Kidney glomerular epithelial cell (primary cell): ENCODE results near the gene RPL36A.

ENCODE experiments used
- DNase-seq: peaks from one replicate; lab custom pipeline; 2025; lab: John Stamatoyannopoulos, UW

The RPL36A gene

GRCh38 chrX:101390664-101391525, at the start of gene RPL36A:
Gene RPL36A, plus strand, starts transcription at chrX:101391011. Its CDS starts 33 bp downstream, at chrX:101391044.
- peak; percentile 77 for DNase-seq

DNA sequence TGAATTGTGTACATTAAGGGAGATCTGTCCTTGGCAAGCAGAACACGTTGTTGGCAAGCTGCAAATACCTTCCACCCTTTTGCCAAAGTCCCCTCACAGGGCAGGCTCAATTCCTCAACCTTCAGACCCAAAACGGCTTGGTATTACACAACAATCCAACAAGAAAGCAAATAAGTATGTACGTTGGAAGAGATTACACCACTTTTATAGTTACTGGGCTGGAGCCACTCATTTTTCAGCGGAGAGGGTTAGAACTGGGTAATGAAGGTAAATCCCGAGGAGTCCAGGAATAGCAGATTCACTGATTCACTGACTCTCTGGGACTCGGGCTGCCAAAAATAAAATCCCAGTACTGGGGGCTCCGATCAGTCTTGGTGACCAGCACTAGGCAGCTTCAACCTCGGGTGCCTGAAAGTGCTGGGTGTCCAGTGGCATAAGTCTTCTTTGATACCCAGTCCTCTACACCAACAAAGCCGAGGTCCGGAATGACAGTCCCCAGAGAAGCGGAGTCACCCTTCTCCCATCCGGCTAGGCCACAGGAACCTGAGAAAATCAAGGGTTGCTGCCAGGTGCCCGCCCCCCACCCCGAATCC, 42.9 kb upstream of the RPL36A start:
- no peak for DNase-seq

GRCh38 chrX:101348452-101349192, 42.2 kb upstream of the RPL36A start, which contains the start of gene TIMM8A:
Gene TIMM8A, minus strand, starts transcription at chrX:101348742. Its CDS starts 78 bp downstream, at chrX:101348664.
- DNase-seq: peak; percentile 34

DNA sequence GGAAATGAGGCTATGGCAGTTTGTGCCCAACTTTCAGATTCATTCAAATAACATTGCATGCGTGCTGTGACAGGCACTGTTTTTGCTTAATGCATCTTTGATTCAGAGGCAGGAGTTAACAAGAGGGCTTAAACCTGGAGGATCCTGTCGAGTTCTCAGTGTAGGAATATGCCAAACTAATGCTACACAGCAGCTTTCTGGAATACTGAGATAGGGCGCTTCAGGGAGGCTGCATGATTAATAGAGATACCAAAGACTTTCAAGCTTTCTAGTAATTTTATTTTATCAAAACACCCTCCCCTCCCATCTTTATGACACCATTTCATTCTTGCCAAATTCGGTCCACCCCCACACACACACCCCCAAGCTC, 41.6 kb upstream of the RPL36A start:
- DNase-seq: no peak

GRCh38 chrX:101357166-101357795, 33.5 kb upstream of the RPL36A start:
- no peak for DNase-seq

- DNase-seq: no peak
Observed at GRCh38 chrX:101359966-101360365, 30.8 kb upstream of the RPL36A start.

GRCh38 chrX:101360390-101360789, 30.4 kb upstream of the RPL36A start:
- no peak for DNase-seq

GRCh38 chrX:101362116-101362515, 28.7 kb upstream of the RPL36A start:
- no peak for DNase-seq

GRCh38 chrX:101362757-101363156, 28.1 kb upstream of the RPL36A start:
- DNase-seq: no peak

DNA sequence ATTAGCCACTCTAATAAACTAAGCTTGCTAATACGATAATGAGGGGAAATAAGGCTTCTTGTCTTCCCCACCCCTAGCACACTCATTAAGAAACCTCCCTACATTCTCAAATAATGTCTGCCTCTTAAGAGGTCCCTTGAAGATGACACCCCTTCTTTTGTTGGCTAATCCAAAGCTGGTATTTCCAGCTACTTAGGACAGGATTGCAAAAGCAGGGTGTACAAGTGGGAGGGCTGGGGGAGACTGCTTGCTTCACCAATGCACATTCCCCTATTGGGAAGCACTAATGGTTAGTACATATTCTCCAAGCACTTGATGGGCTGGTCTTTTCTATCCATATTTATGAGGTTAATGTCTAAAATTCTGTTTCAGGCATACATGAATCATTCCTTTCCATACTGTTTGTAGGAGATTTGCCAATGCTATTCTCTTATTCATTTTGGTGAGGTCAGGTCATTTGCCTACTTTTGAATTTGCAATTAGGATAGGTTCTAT, 25.5 kb upstream of the RPL36A start:
- DNase-seq: no peak

- DNase-seq: no peak
Observed at GRCh38 chrX:101368800-101369199, 22.0 kb upstream of the RPL36A start.

DNA sequence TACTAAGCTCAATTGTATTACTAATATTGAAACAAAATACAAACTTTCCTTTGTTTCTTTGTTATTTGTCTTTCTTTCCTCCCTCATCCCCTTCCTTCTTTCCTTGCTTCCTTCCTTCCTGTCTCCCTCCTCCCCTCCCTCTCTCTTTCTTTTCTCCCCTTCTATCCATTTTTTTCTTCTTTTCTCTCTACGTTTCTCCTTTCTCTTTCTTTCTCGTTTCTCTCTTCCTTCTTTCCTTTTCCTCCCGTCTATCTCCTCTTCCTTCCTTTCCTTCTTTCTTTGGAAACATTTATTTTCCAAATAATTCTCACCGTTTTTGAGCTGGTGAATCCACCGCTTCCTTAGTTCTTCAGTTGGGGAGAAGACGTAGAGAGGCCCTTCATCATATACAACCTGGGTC, 21.1 kb upstream of the RPL36A start:
- DNase-seq: no peak

DNA sequence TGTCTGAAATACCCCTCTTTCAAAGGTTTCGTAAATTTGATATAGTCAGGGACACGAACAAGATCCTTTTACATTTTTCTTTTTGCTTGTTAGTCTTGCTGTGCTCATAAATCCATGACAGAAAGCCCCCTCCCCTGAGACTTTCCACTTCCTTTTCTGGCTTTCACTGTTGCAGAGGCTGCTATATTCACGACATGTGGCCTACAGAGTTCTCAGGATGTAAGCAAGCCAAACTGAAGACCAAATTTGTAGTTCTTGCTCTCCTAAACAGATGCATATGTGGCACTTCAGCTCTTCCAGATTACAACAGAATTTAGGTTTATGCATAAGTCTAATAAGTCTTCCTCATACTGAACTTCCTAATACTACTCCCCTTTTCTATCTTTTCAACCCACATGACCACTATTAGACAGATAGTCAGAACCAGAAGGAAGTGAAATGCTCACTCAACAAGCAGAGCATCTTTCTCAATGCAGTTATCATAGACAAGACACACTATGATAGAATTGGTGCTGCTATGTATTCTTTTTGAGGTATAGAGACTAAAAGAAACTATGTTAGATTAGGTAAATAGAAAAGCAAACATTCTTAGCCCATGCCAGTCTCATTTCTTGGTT, 19.8 kb upstream of the RPL36A start:
- DNase-seq: no peak

GRCh38 chrX:101377547-101377946, 13.3 kb upstream of the RPL36A start:
- DNase-seq: no peak

- no peak for DNase-seq
Observed at GRCh38 chrX:101383679-101384205, 7.1 kb upstream of the RPL36A start.

- DNase-seq: no peak
Observed at GRCh38 chrX:101385026-101385684, 5.7 kb upstream of the RPL36A start.

GRCh38 chrX:101385795-101386541, 4.8 kb upstream of the RPL36A start, which contains the start of gene BTK:
Gene BTK, minus strand, starts transcription at chrX:101386191. Its CDS starts 10,907 bp downstream, at chrX:101375284.
- no peak for DNase-seq

- DNase-seq: no peak
Observed at GRCh38 chrX:101386542-101386885, 4.3 kb upstream of the RPL36A start.

DNA sequence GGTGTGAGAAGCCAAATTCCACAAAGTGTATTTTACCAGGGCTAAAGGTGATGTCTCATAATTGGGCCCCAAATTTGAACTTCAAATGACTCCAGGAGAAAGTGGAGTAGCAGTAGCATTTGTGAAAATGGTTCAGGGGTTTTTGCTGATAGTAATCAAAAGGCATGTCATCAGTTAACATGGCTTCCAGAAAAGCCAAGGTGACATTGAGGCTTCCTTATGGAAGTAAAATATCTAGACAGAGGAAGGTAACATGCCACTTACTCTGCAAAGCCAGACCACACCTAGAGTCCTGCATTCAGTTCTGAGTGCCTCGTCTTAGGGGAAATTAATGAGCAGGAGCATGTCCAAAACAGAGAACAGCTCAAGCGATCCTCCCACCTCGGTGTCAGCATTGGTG, 2.2 kb upstream of the RPL36A start:
- DNase-seq: no peak

- DNase-seq: no peak
Observed at GRCh38 chrX:101391831-101392230, 1.0 kb downstream of the RPL36A start.
